Naive thymus-derived CD4-positive, alpha-beta T cell (primary cell): Measurements from ENCODE around the gene SLC5A5. TPM values are rescaled to one million over a fixed set of nuclear protein-coding genes. Genes with fewer than 3 reads are reported as not detected.
"Not testable (repeated sequence)": the region's sequence is repeated elsewhere in the genome, so short reads cannot be mapped to it uniquely, and the experiment has no call there.

Experiments
- ATAC-seq: fragments of 150-1000 bp; cut with Tn5 transposase; 2 replicates; pipeline ENCODE4 v1.10.0; 2021; ENCODE audit warnings: mild to moderate bottlenecking, moderate library complexity
- CTCF ChIA-PET: fragments of 350-600 bp; sonication (Branson Sonifier 250); formaldehyde crosslinking; loops from one replicate; lab custom pipeline; 2021; ENCODE audit warnings: antibody characterized with exemption; lab: Charles Lee
- POLR2A ChIA-PET: fragments of 350-600 bp; sonication (Branson Sonifier 250); formaldehyde crosslinking; loops from one replicate; lab custom pipeline; 2021; ENCODE audit warnings: antibody characterized with exemption, inconsistent platforms; lab: Charles Lee
- DNase-seq, 9 donors: peaks; one replicate each; pipeline versions ENCODE4 v3.0.0 to v3.0.0-alpha.2; 2020 to 2022; ENCODE audit warnings: mixed read lengths in 1 of 9
- H3K27ac ChIP-seq: one replicate; pipeline ENCODE4 v1.7.0; 2013; ENCODE audit warnings: mild to moderate bottlenecking, low read depth, low read length, moderate library complexity
- H3K27me3 ChIP-seq, 2 donors: one replicate each; pipeline ENCODE4 v1.7.0; 2013; ENCODE audit warnings: low read length in 2 of 2, mild to moderate bottlenecking in 2 of 2, moderate library complexity in 2 of 2; ENCODE audit not compliant: control insufficient read depth in 2 of 2, insufficient read depth in 2 of 2
- H3K36me3 ChIP-seq, 3 experiments: 1 replicate in 2 of 3; 2 replicates in 1 of 3; pipeline ENCODE4 v1.7.0; 2013; ENCODE audit warnings: low read length in 3 of 3, mild to moderate bottlenecking in 3 of 3, moderate library complexity in 1 of 3; ENCODE audit not compliant: insufficient read depth in 3 of 3, control insufficient read depth in 2 of 3
- H3K4me1 ChIP-seq, 2 donors: one replicate each; pipeline ENCODE4 v1.7.0; 2013; ENCODE audit warnings: low read length in 2 of 2, mild to moderate bottlenecking in 2 of 2, moderate library complexity in 1 of 2; ENCODE audit not compliant: control insufficient read depth in 2 of 2, insufficient read depth in 2 of 2
- H3K4me3 ChIP-seq: 2 replicates; pipeline ENCODE4 v1.7.0; 2013; ENCODE audit warnings: mild to moderate bottlenecking, low read length
- H3K9me3 ChIP-seq, 3 experiments: 1 replicate in 2 of 3; 2 replicates in 1 of 3; pipeline ENCODE4 v1.7.0; 2013; ENCODE audit warnings: low read length in 3 of 3; ENCODE audit not compliant: control insufficient read depth in 2 of 3
- H3K27ac Mint-ChIP-seq, 9 donors: one replicate each; pipeline ENCODE4 v1.8.0; 2020 to 2022; ENCODE audit warnings: mixed read lengths in 9 of 9, mild to moderate bottlenecking in 8 of 9, moderate library complexity in 5 of 9, inconsistent platforms in 2 of 9
- H3K27me3 Mint-ChIP-seq, 5 donors: one replicate each; pipeline ENCODE4 v1.8.0; 2021 to 2022; ENCODE audit warnings: mixed read lengths in 5 of 5, mild to moderate bottlenecking in 1 of 5
- H3K36me3 Mint-ChIP-seq, 5 donors: one replicate each; pipeline ENCODE4 v1.8.0; 2020 to 2022; ENCODE audit warnings: mixed read lengths in 5 of 5, mild to moderate bottlenecking in 3 of 5, inconsistent platforms in 1 of 5
- H3K4me1 Mint-ChIP-seq, 7 donors: one replicate each; pipeline ENCODE4 v1.8.0; 2020 to 2022; ENCODE audit warnings: mixed read lengths in 7 of 7, mild to moderate bottlenecking in 3 of 7, inconsistent platforms in 1 of 7
- H3K4me3 Mint-ChIP-seq, 10 donors: one replicate each; pipeline ENCODE4 v1.8.0; 2020 to 2022; ENCODE audit warnings: mild to moderate bottlenecking in 10 of 10, mixed read lengths in 10 of 10, moderate library complexity in 6 of 10, inconsistent platforms in 2 of 10
- H3K9me3 Mint-ChIP-seq, 11 donors: one replicate each; pipeline ENCODE4 v1.8.0; 2020 to 2022; ENCODE audit warnings: mixed read lengths in 11 of 11, mild to moderate bottlenecking in 4 of 11, inconsistent platforms in 1 of 11, moderate library complexity in 1 of 11
- intact Hi-C, 2 donors: fragments of 100-400 bp; cut with micrococcal nuclease; formaldehyde crosslinking; loops; one replicate each; pipeline ENCODE4 v1.15.1; 2023
- polyA plus RNA-seq, 2 donors: library from polyadenylated mRNA; unstranded; fragments of 300-500 nt; fragmentation: Illumina TruSeq; gene quantifications; one replicate each; pipeline ENCODE4 v1.2.3, GENCODE V29; 2021
- total RNA-seq, 6 experiments: library from RNA in 5 of 6; stranded (reverse) in 5 of 6; gene quantifications; 1 replicate in 5 of 6; 2 replicates in 1 of 6; pipeline ENCODE4 v1.2.3 and lab custom pipeline; 2021 to 2026

SLC5A5 gene
- total and polyA plus RNA-seq, 7 experiments from 2014 or later = 1.2 to 4.1 (median 2.9) TPM

GRCh38 chr19:17886515-17886914 is 14.8 kb downstream of the SLC5A5 start:
- Histone ChIP-seq H3K4me1 (no peaks in the 10 kb centered on the region), H3K36me3 (peaks cover 0 to 3% (median 0%) of the 10 kb centered on the region in 3 experiments), H3K4me3 (no peak overlapping the region), H3K27ac (no peak overlapping the region), H3K9me3 (no peaks in the 10 kb centered on the region), H3K27me3 (no peaks in the 10 kb centered on the region)
- Mint-ChIP-seq H3K27me3 (no peaks in the 10 kb centered on the region), H3K4me3 (no peak overlapping the region), H3K4me1 (no peaks in the 10 kb centered on the region), H3K27ac (no peak overlapping the region), H3K9me3 (no peaks in the 10 kb centered on the region), H3K36me3 (peaks cover 0 to 26% (median 7%) of the 10 kb centered on the region in 5 donors)
- ATAC-seq = no peak
- CTCF ChIA-PET = no interaction called here
- POLR2A ChIA-PET = interaction anchor here (0.6 kb wide), 1 partner anchor 961 kb away, joined by 3 read pairs; no protein-coding TSS in a partner anchor
- DNase-seq = no peak
- intact Hi-C loops = no loop called here

- POLR2A ChIA-PET = not testable (repeated sequence)
These were observed 15.5 kb downstream of the SLC5A5 start for GRCh38 chr19:17887221-17887620.

GRCh38 chr19:17888260-17888659 is 16.5 kb downstream of the SLC5A5 start:
- ChIA-PET POLR2A (no interaction called here), CTCF (no interaction called here)
- no peaks in the 10 kb centered on the region for H3K27me3 Mint-ChIP-seq
- DNase-seq (no peak), ATAC-seq (no peak)
- H3K27ac Mint-ChIP-seq = no peak overlapping the region
- H3K36me3 Mint-ChIP-seq = peaks cover 0 to 35% (median 10%) of the 10 kb centered on the region in 5 donors
- intact Hi-C loops = no loop called here
- Histone ChIP-seq H3K27ac (no peak overlapping the region), H3K4me1 (no peaks in the 10 kb centered on the region), H3K27me3 (no peaks in the 10 kb centered on the region), H3K36me3 (peaks cover 0 to 3% (median 0%) of the 10 kb centered on the region in 3 experiments), H3K4me3 (no peak overlapping the region), H3K9me3 (no peaks in the 10 kb centered on the region)
- no peak overlapping the region for H3K4me3 Mint-ChIP-seq
- peaks cover 0 to 2% (median 0%) of the 10 kb centered on the region in 7 donors for H3K4me1 Mint-ChIP-seq
- H3K9me3 Mint-ChIP-seq = peaks cover 0 to 1% (median 0%) of the 10 kb centered on the region in 11 donors

More at GRCh38 chr19:17887221-17887620, 15.5 kb downstream of the SLC5A5 start:
- ATAC-seq, H3K27me3 Mint-ChIP-seq, H3K27ac Mint-ChIP-seq, H3K27me3 ChIP-seq, intact Hi-C loops, H3K4me1 ChIP-seq, H3K36me3 ChIP-seq, H3K4me3 Mint-ChIP-seq, H3K4me1 Mint-ChIP-seq, H3K9me3 Mint-ChIP-seq, H3K4me3 ChIP-seq, H3K27ac ChIP-seq, CTCF ChIA-PET, DNase-seq, H3K9me3 ChIP-seq: not testable (repeated sequence)
- H3K36me3 Mint-ChIP-seq = peaks cover 0 to 30% (median 9%) of the 10 kb centered on the region in 5 donors

GRCh38 chr19:17889609-17890214 is 18.0 kb downstream of the SLC5A5 start:
- intact Hi-C loops = no loop called here
- ATAC-seq = no peak
- Mint-ChIP-seq H3K27ac (no peak overlapping the region), H3K27me3 (no peaks in the 10 kb centered on the region), H3K36me3 (peaks cover 0 to 41% (median 14%) of the 10 kb centered on the region in 5 donors), H3K9me3 (peaks cover 0 to 1% (median 0%) of the 10 kb centered on the region in 11 donors), H3K4me3 (no peak overlapping the region), H3K4me1 (peaks cover 0 to 2% (median 0%) of the 10 kb centered on the region in 7 donors)
- ChIA-PET POLR2A (no interaction called here), CTCF (no interaction called here)
- H3K4me3 ChIP-seq = no peak overlapping the region
- peaks cover 0 to 3% (median 0%) of the 10 kb centered on the region in 3 experiments for H3K36me3 ChIP-seq
- DNase-seq = peak in 2 of 9 donors; percentile 16 to 18
- H3K4me1 ChIP-seq = no peaks in the 10 kb centered on the region
- no peak overlapping the region for H3K27ac ChIP-seq
- no peaks in the 10 kb centered on the region for H3K9me3 ChIP-seq
- H3K27me3 ChIP-seq = no peaks in the 10 kb centered on the region

- no peak for ATAC-seq
- Histone ChIP-seq H3K27ac (no peak overlapping the region), H3K4me1 (no peaks in the 10 kb centered on the region), H3K9me3 (no peaks in the 10 kb centered on the region), H3K27me3 (no peaks in the 10 kb centered on the region), H3K4me3 (no peak overlapping the region), H3K36me3 (peaks cover 0 to 3% (median 0%) of the 10 kb centered on the region in 3 experiments)
- Mint-ChIP-seq H3K27ac (no peak overlapping the region), H3K27me3 (no peaks in the 10 kb centered on the region), H3K9me3 (peaks cover 0 to 3% (median 0%) of the 10 kb centered on the region in 11 donors), H3K4me1 (peaks cover 0 to 2% (median 0%) of the 10 kb centered on the region in 7 donors), H3K36me3 (peaks cover 0 to 32% (median 13%) of the 10 kb centered on the region in 5 donors), H3K4me3 (no peak overlapping the region)
- intact Hi-C loops = no loop called here
- POLR2A ChIA-PET = no interaction called here
- no peak for DNase-seq
- CTCF ChIA-PET = no interaction called here
These were observed 22.0 kb downstream of the SLC5A5 start for GRCh38 chr19:17893766-17894165.

GRCh38 chr19:17902701-17903100 is 31.0 kb downstream of the SLC5A5 start:
- CTCF ChIA-PET = no interaction called here
- Mint-ChIP-seq H3K27me3 (peaks cover 0 to 20% (median 14%) of the 10 kb centered on the region in 5 donors), H3K9me3 (peaks cover 0 to 1% (median 0%) of the 10 kb centered on the region in 11 donors), H3K36me3 (no peaks in the 10 kb centered on the region), H3K27ac (no peak overlapping the region), H3K4me1 (peaks cover 0 to 4% (median 0%) of the 10 kb centered on the region in 7 donors), H3K4me3 (no peak overlapping the region)
- no peaks in the 10 kb centered on the region for H3K4me1 ChIP-seq
- no peaks in the 10 kb centered on the region for H3K27me3 ChIP-seq
- ATAC-seq (no peak), DNase-seq (no peak)
- no peak overlapping the region for H3K27ac ChIP-seq
- intact Hi-C loops = no loop called here
- no peak overlapping the region for H3K4me3 ChIP-seq
- H3K9me3 ChIP-seq = no peaks in the 10 kb centered on the region
- POLR2A ChIA-PET = no interaction called here
- H3K36me3 ChIP-seq = no peaks in the 10 kb centered on the region

- Mint-ChIP-seq H3K4me3 (no peak overlapping the region), H3K4me1 (no peaks in the 10 kb centered on the region), H3K27ac (no peak overlapping the region), H3K27me3 (peaks cover 0 to 9% (median 0%) of the 10 kb centered on the region in 5 donors), H3K9me3 (peaks cover 0 to 14% (median 3%) of the 10 kb centered on the region in 11 donors), H3K36me3 (peaks cover 0 to 4% (median 0%) of the 10 kb centered on the region in 5 donors)
- Histone ChIP-seq H3K27ac (no peak overlapping the region), H3K27me3 (no peaks in the 10 kb centered on the region), H3K9me3 (peaks cover 0 to 5% (median 0%) of the 10 kb centered on the region in 3 experiments), H3K36me3 (no peaks in the 10 kb centered on the region), H3K4me3 (no peak overlapping the region), H3K4me1 (no peaks in the 10 kb centered on the region)
- DNase-seq (no peak), ATAC-seq (no peak)
- intact Hi-C loops = no loop called here
- CTCF ChIA-PET = no interaction called here
- POLR2A ChIA-PET = interaction anchor here (0.6 kb wide), 1 partner anchor 643 kb away, joined by 5 read pairs; no protein-coding TSS in a partner anchor
These were observed 36.5 kb downstream of the SLC5A5 start for GRCh38 chr19:17908244-17908643.
